OCI-LY3 (cell line): Measurements from ENCODE around the gene KPNA2.
A peak's percentile ranks its signal among the peaks of the same experiment; 100 is the strongest.
"Not testable (repeated sequence)": the region's sequence is repeated elsewhere in the genome, so short reads cannot be mapped to it uniquely, and the experiment has no call there.

Experiments used
- H2AFZ ChIP-seq: fragments of 200-600, 300-600 bp; shearing (Covaris generic); 2 replicates; pipeline ENCODE4 v1.6.0; 2014; ENCODE audit warnings: antibody characterized with exemption, low read depth, low read length
- H3K27ac ChIP-seq: fragments of 200-600, 300-600 bp; sonication (generic); 2 replicates; pipeline ENCODE4 v1.5.1; 2014; ENCODE audit warnings: mild to moderate bottlenecking, low read length, moderate library complexity, mixed read lengths
- H3K27me3 ChIP-seq: fragments of 200-600, 300-600 bp; sonication (generic); 2 replicates; pipeline ENCODE4 v1.6.1; 2014; ENCODE audit warnings: low read depth, low read length, mixed read lengths
- H3K36me3 ChIP-seq: fragments of 200-600, 300-600 bp; sonication (generic); replicated peaks from 2 replicates; pipeline ENCODE3; 2014; ENCODE audit warnings: low read depth, low read length, mixed read lengths
- H3K4me1 ChIP-seq: fragments of 300-600, 200-600 bp; sonication (generic); 2 replicates; pipeline ENCODE4 v1.6.1; 2014; ENCODE audit warnings: low read length, mixed read lengths
- H3K4me2 ChIP-seq: fragments of 200-600, 300-600 bp; sonication (generic); 2 replicates; pipeline ENCODE4 v1.6.1; 2014; ENCODE audit warnings: low read length, mixed read lengths
- H3K4me3 ChIP-seq: fragments of 300-600, 200-600 bp; sonication (generic); 2 replicates; pipeline ENCODE4 v1.5.1; 2014; ENCODE audit warnings: antibody characterized with exemption, mild to moderate bottlenecking, low read length, moderate library complexity
- H3K79me2 ChIP-seq: fragments of 300-600, 200-600 bp; shearing (Covaris generic); 2 replicates; pipeline ENCODE4 v1.6.1; 2014; ENCODE audit warnings: mild to moderate bottlenecking, low read length, mixed read lengths
- H3K9ac ChIP-seq: fragments of 300-600, 200-600 bp; shearing (Covaris generic); 2 replicates; pipeline ENCODE4 v1.6.0; 2014; ENCODE audit warnings: mild to moderate bottlenecking, low read length, moderate library complexity
- H3K9me3 ChIP-seq: fragments of 200-600, 300-600 bp; shearing (Covaris generic); 2 replicates; pipeline ENCODE4 v1.6.1; 2014; ENCODE audit warnings: low read length, mixed read lengths; ENCODE audit not compliant: insufficient read depth
- H4K20me1 ChIP-seq: fragments of 200-600, 300-600 bp; sonication (generic); 2 replicates; pipeline ENCODE4 v1.6.1; 2016; ENCODE audit warnings: low read length, mixed read lengths; ENCODE audit not compliant: insufficient read depth
- CTCF ChIP-seq: fragments of 200-600, 300-600 bp; sonication (generic); IDR thresholded peaks from 2 replicates; pipeline ENCODE4 v1.5.1; 2014; ENCODE audit warnings: antibody characterized with exemption, low read length, low read depth
- EZH2phosphoT487 ChIP-seq: fragments of 200-600 bp; shearing (Covaris generic); IDR thresholded peaks from 2 replicates; pipeline ENCODE4 v1.6.1; 2018; ENCODE audit warnings: antibody characterized with exemption, mixed run types, low read depth

The KPNA2 gene

DNA sequence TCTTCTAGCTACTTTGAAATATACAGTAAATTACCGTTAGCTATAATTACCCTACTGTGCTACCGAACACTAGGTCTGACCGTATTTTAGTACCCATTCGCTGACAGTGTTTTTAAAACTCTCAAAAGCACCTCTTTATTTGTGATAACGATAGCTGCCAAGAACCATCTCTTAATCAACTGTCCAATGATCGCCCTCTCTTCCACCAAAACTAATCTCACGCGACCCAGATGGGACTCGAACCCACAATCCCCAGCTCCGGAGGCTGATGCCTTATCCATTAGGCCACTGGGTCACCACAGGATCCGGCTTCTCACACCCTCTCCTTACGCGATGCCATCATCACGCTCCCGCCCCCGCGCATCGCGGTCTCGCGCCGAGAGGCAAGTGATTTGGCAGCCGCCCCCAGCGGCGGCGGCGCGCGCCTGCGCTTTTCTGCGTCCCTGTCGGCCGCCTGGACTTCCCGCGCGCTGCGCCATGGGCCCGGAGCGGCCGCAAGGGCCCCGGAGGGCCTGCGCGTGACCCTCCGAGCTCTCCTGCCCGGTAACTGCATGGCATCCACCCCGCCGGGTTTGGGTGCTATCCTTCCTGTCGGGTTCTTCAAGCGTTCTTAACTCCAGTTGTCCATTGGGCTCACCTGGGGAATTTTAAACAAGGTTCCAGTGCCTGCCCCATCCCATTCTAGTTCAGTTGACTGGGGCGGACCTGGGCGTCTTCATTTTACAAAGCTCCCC, 15.7 kb upstream of the KPNA2 start:
- peak overlapping the region; percentile 89 for H3K4me3 ChIP-seq
- H4K20me1 ChIP-seq, result no peaks in the 10 kb centered on the region
- H2AFZ ChIP-seq, result peak overlapping the region; percentile 92
- H3K4me2 ChIP-seq, result peak overlapping the region; percentile 86
- H3K9me3 ChIP-seq, result no peaks in the 10 kb centered on the region
- no peaks in the 10 kb centered on the region for H3K4me1 ChIP-seq
- TF ChIP-seq CTCF (peak; percentile 12; the same call in 1 of the 2 replicates), EZH2phosphoT487 (no peak)
- H3K79me2 ChIP-seq, result no peaks in the 10 kb centered on the region
- H3K27me3 ChIP-seq, result no peaks in the 10 kb centered on the region; the same call in 1 of the 2 replicates
- peak overlapping the region; percentile 49 for H3K27ac ChIP-seq
- H3K36me3 ChIP-seq, result no peaks in the 10 kb centered on the region
- peak overlapping the region; percentile 90 for H3K9ac ChIP-seq

DNA sequence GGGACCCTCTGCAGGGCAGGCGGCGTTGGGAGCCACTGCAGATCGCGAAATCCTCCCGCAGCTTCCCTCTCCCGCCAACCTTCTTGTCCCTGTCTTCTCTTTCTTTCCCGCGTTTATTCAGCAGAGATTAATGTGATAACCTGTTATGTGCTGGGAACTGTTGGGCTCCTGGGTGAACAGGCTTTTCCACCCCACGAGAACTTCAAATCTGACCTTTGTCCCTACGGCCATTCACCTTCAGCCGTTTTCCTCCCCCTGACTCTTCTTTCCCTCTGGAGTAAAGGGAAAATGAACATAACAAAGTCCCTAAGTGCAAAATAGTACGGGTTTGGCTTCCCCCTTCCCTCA, 15.2 kb upstream of the KPNA2 start:
- no peaks in the 10 kb centered on the region for H4K20me1 ChIP-seq
- H3K27me3 ChIP-seq, result no peaks in the 10 kb centered on the region
- TF ChIP-seq CTCF (no peak), EZH2phosphoT487 (no peak)
- H3K27ac ChIP-seq, result peak overlapping the region; percentile 49
- H3K4me1 ChIP-seq, result no peaks in the 10 kb centered on the region
- H3K36me3 ChIP-seq, result no peaks in the 10 kb centered on the region
- no peaks in the 10 kb centered on the region for H3K79me2 ChIP-seq
- no peaks in the 10 kb centered on the region for H3K9me3 ChIP-seq
- peak overlapping the region; percentile 92 for H2AFZ ChIP-seq
- peak overlapping the region; percentile 89 for H3K4me3 ChIP-seq
- H3K4me2 ChIP-seq, result peak overlapping the region; percentile 86
- H3K9ac ChIP-seq, result peak overlapping the region; percentile 90

DNA sequence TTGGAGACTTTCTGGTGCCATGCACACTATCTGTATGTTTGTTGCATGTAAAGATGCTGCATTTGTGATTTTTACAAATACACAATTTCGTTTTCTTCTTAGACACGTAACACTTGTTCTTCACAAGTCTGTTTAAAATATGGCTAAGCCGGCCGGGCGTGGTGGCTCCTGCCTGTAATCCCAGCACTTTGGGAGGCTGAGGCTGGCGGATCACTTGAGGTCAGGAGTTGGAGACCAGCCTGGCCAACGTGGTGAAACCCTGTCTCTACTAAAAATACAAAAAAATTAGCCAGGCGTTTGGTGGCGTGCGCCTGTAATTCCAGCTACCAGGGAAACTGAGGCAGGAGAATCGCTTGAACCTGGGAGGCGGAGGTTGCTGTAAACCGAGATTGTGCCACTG, 14.7 kb upstream of the KPNA2 start:
- Histone ChIP-seq H3K4me2 (peak overlapping the region; percentile 86), H3K9ac (peak overlapping the region; percentile 90), H3K4me3 (peak overlapping the region; percentile 89), H2AFZ (peak overlapping the region; percentile 92; the same call in 1 of the 2 replicates)
- not testable (repeated sequence) for H4K20me1 ChIP-seq, H3K9me3 ChIP-seq, H3K27ac ChIP-seq, H3K27me3 ChIP-seq, H3K4me1 ChIP-seq, H3K79me2 ChIP-seq, H3K36me3 ChIP-seq

DNA sequence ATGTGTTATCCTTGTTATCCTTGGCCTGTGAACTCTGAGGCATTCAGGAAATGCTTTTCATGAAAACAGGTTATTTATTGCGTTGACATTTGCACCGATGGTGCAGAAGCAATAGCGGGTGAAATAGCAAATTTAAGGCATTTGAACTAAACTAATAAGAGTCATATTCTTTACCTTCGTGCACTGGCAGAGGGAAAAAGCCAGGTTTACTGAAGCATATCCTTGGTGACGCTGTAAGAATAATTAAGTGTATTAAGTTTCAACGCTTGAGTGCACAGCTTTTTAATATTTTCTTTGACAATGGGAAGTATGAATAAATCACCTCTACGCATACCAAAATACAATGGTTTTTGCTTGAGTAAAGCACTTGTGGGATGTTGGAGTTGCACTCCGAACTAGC, 13.6 kb upstream of the KPNA2 start:
- no peaks in the 10 kb centered on the region for H3K27me3 ChIP-seq
- TF ChIP-seq CTCF, result no peak
- no peak for TF ChIP-seq EZH2phosphoT487

GRCh38 chr17:68022547-68022946, 13.0 kb upstream of the KPNA2 start:
- not testable (repeated sequence) for H3K27me3 ChIP-seq, H3K4me1 ChIP-seq, H2AFZ ChIP-seq, H3K4me3 ChIP-seq, H3K9me3 ChIP-seq, H3K27ac ChIP-seq, H3K79me2 ChIP-seq, H3K9ac ChIP-seq, H4K20me1 ChIP-seq, H3K36me3 ChIP-seq, H3K4me2 ChIP-seq

More for the DNA sequence above, 13.6 kb upstream of the KPNA2 start:
- H2AFZ ChIP-seq, result no peak overlapping the region
- H3K9me3 ChIP-seq, result no peaks in the 10 kb centered on the region
- H3K27ac ChIP-seq, result no peak overlapping the region
- H3K36me3 ChIP-seq, result no peaks in the 10 kb centered on the region
- no peaks in the 10 kb centered on the region for H3K79me2 ChIP-seq
- H3K4me1 ChIP-seq, result no peaks in the 10 kb centered on the region
- no peak overlapping the region for H3K4me3 ChIP-seq
- no peak overlapping the region for H3K9ac ChIP-seq
- H4K20me1 ChIP-seq, result no peaks in the 10 kb centered on the region
- no peak overlapping the region for H3K4me2 ChIP-seq
